Mesothelial cell of epicardium (in vitro differentiated cells): ENCODE measurements around the gene UBE2E2. TPM values are rescaled to one million over a fixed set of nuclear protein-coding genes. Genes with fewer than 3 reads are reported as not detected.

Experiments
- DNase-seq, 2 experiments: peaks; one replicate each; pipeline ENCODE4 v3.0.0; 2021; ENCODE audit warnings: low spot score in 2 of 2; ENCODE audit not compliant: unreplicated experiment in 2 of 2
- H3K27ac Mint-ChIP-seq: 2 replicates; pipeline ENCODE4 v1.8.0; 2021; ENCODE audit warnings: mixed read lengths
- H3K27me3 Mint-ChIP-seq: 2 replicates; pipeline ENCODE4 v1.8.0; 2021; ENCODE audit warnings: low read depth, mixed read lengths
- H3K36me3 Mint-ChIP-seq: 2 replicates; pipeline ENCODE4 v1.8.0; 2021; ENCODE audit warnings: mixed read lengths
- H3K4me1 Mint-ChIP-seq: 2 replicates; pipeline ENCODE4 v1.8.0; 2021; ENCODE audit warnings: mixed read lengths
- H3K4me3 Mint-ChIP-seq: 2 replicates; pipeline ENCODE4 v1.8.0; 2021; ENCODE audit warnings: mild to moderate bottlenecking, moderate library complexity, mixed read lengths
- H3K9me3 Mint-ChIP-seq: 2 replicates; pipeline ENCODE4 v1.8.0; 2021; ENCODE audit warnings: mixed read lengths
- CTCF ChIP-seq: fragments of 200-600 bp; sonication (generic); IDR thresholded peaks from one replicate; pipeline ENCODE4 v1.5.0; 2021; ENCODE audit warnings: antibody characterized with exemption; ENCODE audit not compliant: unreplicated experiment
- total RNA-seq: library from RNA; stranded (reverse); gene quantifications from 3 replicates; pipeline ENCODE4 v1.2.1, GENCODE V29; 2021

Gene UBE2E2
- total RNA-seq, 1 donor from 2014 or later = 42.3 TPM

GRCh38 chr3:23574822-23575315 is 371.7 kb downstream of the UBE2E2 start:
- Mint-ChIP-seq H3K27me3 (no peaks in the 10 kb centered on the region), H3K27ac (no peak overlapping the region), H3K9me3 (peaks cover 20% of the 10 kb centered on the region), H3K36me3 (peaks cover 7% of the 10 kb centered on the region), H3K4me3 (no peak overlapping the region), H3K4me1 (no peaks in the 10 kb centered on the region)
- no peak for TF ChIP-seq CTCF
- DNase-seq = no peak

- Mint-ChIP-seq H3K4me3 (no peak overlapping the region), H3K27ac (no peak overlapping the region), H3K27me3 (no peaks in the 10 kb centered on the region), H3K9me3 (peaks cover 20% of the 10 kb centered on the region), H3K4me1 (no peaks in the 10 kb centered on the region), H3K36me3 (peaks cover 7% of the 10 kb centered on the region)
- no peak for TF ChIP-seq CTCF
- DNase-seq = no peak
These were observed 372.6 kb downstream of the UBE2E2 start for GRCh38 chr3:23575697-23576096.

- Mint-ChIP-seq H3K27me3 (no peaks in the 10 kb centered on the region), H3K36me3 (peaks cover 7% of the 10 kb centered on the region), H3K4me3 (no peak overlapping the region), H3K4me1 (no peaks in the 10 kb centered on the region), H3K27ac (no peak overlapping the region), H3K9me3 (peaks cover 19% of the 10 kb centered on the region)
- no peak for TF ChIP-seq CTCF
- DNase-seq = no peak
These were observed 373.3 kb downstream of the UBE2E2 start for GRCh38 chr3:23576379-23576959.

GRCh38 chr3:23580096-23580713 is 377.1 kb downstream of the UBE2E2 start:
- Mint-ChIP-seq H3K36me3 (peaks cover 17% of the 10 kb centered on the region), H3K4me1 (no peaks in the 10 kb centered on the region), H3K9me3 (peaks cover 32% of the 10 kb centered on the region), H3K27ac (no peak overlapping the region), H3K27me3 (no peaks in the 10 kb centered on the region), H3K4me3 (no peak overlapping the region)
- TF ChIP-seq CTCF = no peak
- no peak for DNase-seq

GRCh38 chr3:23583980-23584740 is 381.0 kb downstream of the UBE2E2 start:
- Mint-ChIP-seq H3K27ac (no peak overlapping the region), H3K27me3 (no peaks in the 10 kb centered on the region), H3K4me3 (no peak overlapping the region), H3K4me1 (peaks cover 10% of the 10 kb centered on the region), H3K9me3 (peaks cover 24% of the 10 kb centered on the region), H3K36me3 (peaks cover 10% of the 10 kb centered on the region)
- no peak for TF ChIP-seq CTCF
- no peak for DNase-seq
